Neural progenitor cell (in vitro differentiated cells): ENCODE results near the gene NKD2.

ENCODE experiments used
- EZH2 ChIP-seq: fragments of 200-600 bp; sonication (generic); IDR thresholded peaks from 2 replicates; pipeline ENCODE4 v1.6.1; 2017; ENCODE audit warnings: antibody characterized with exemption, mild to moderate bottlenecking, moderate library complexity
- EZH2phosphoT487 ChIP-seq: fragments of 200-600 bp; sonication (generic); IDR thresholded peaks from 2 replicates; pipeline ENCODE4 v1.6.1; 2017; ENCODE audit warnings: antibody characterized with exemption

DNA sequence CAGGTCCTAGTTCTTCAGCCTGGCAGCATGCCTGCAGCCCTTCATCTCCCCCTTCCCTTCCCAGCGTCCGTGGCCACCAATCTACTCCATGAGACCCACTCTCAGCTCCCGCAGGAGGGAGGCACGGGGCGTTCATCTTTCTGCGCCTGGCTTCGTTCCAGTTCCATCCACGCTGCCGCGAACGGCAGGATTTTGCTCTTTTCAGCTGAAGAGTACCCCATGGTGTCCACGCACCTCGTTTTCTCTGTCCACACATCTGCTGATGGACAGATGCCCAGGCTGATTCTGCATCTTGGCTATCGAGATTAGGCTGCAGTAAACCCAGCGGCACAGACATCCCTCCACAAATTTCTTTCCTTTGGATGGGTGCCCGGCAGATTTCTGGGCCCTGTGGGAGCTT, 30.5 kb upstream of the NKD2 start:
- TF ChIP-seq EZH2phosphoT487 (no peak), EZH2 (no peak)
